ENCODE measurements around the gene E2F4. TPM values are rescaled to one million over a fixed set of nuclear protein-coding genes. Genes with fewer than 3 reads are reported as not detected.
A peak's percentile ranks its signal among the peaks of the same experiment; 100 is the strongest.

The E2F4 gene
- total and polyA plus RNA-seq, 2 of the 8 experiments (the other 6 are each of a cell fraction or from before 2014, with no cell fraction given) = 79.9 to 157 TPM

GRCh38 chr16:67185651-67186134 is 6.3 kb upstream of the E2F4 start:
- H3K23ac ChIP-seq (ENCODE audit: insufficient read length) = no peak overlapping the region
- peaks cover 8 to 32% (median 19%) of the 10 kb centered on the region in 4 experiments for H3K27me3 ChIP-seq (replicated peaks in 1 of 4; ENCODE audit: control insufficient read depth in 3 of 4, extremely low read depth in 1 of 4, insufficient read depth in 3 of 4, low read length in 3 of 4)
- no peak overlapping the region for H2AK5ac ChIP-seq (ENCODE audit: low read depth, low read length)
- no peak overlapping the region for H2BK20ac ChIP-seq (ENCODE audit: low read length)
- H3K9me3 ChIP-seq (ENCODE audit: insufficient read depth in 2 of 2, low read depth in 1 of 2, low read length in 1 of 2) = no peaks in the 10 kb centered on the region
- no peak overlapping the region for H4K8ac ChIP-seq (ENCODE audit: extremely low read depth, insufficient read depth, low read length)
- H2BK5ac ChIP-seq (ENCODE audit: low read depth, low read length) = no peak overlapping the region; the same call in 1 of the 2 replicates
- H3K4ac ChIP-seq (replicated peaks; ENCODE audit: insufficient read length, low read depth, low read length) = peak overlapping the region; percentile 48
- no peak overlapping the region for H2BK12ac ChIP-seq (ENCODE audit: low read depth, low read length)
- WGBS, 2 experiments (ENCODE audit: extremely low coverage in 1 of 2, insufficient coverage in 1 of 2, insufficient read length in 1 of 2, insufficient replicate concordance in 2 of 2, low coverage in 1 of 2, low lambda C conversion rate in 2 of 2, missing lambda C conversion rate in 1 of 2) = 17% methylated on average over 12 of the region's 12 CpGs; no CpG with 5 or more reads in 1 of the 2 experiments
- H3K9ac ChIP-seq (replicated peaks in 1 of 4; ENCODE audit: extremely low read depth in 1 of 4, low read depth in 3 of 4, low read length in 3 of 4) = no peak overlapping the region
- no peak overlapping the region for H3K27ac ChIP-seq (ENCODE audit: low read depth, low read length)
- DNase-seq (ENCODE audit: low read depth in 1 of 2, low spot score in 2 of 2) (no peak), FAIRE-seq (no peak)
- H3K4me2 ChIP-seq (ENCODE audit: insufficient read depth in 1 of 2, low read depth in 2 of 2, low read length in 2 of 2) = peak overlapping the region in 1 of 2 experiments; percentile 92; a peak in 2 of 4 replicates
- H2AFZ ChIP-seq (ENCODE audit: low read length) = no peak overlapping the region
- H3K18ac ChIP-seq (ENCODE audit: extremely low read depth, low read length) = no peak overlapping the region
- peaks cover 0 to 17% (median 10%) of the 10 kb centered on the region in 4 experiments; a peak in 5 of 7 replicates for H3K4me1 ChIP-seq (replicated peaks in 1 of 4; ENCODE audit: control insufficient read depth in 3 of 4, insufficient read depth in 4 of 4, low read length in 3 of 4)
- H3K23me2 ChIP-seq (ENCODE audit: low read depth, low read length) = peaks cover 13% of the 10 kb centered on the region; the same call in 1 of the 2 replicates
- peaks cover 0 to 5% of the 10 kb centered on the region in 2 experiments; a peak in 1 of 4 replicates for H3K79me2 ChIP-seq (ENCODE audit: control insufficient read depth in 1 of 2, insufficient read depth in 2 of 2, low read length in 2 of 2)
- H2BK120ac ChIP-seq (replicated peaks; ENCODE audit: low read depth, low read length) = no peak overlapping the region
- no peaks in the 10 kb centered on the region; a peak in 1 of 8 replicates for H3K36me3 ChIP-seq (ENCODE audit: control insufficient read depth in 2 of 4, insufficient read depth in 4 of 4, low read length in 3 of 4)
- POLR2A ChIA-PET (ENCODE audit: partially characterized antibody) = interaction anchor here (0.6 to 4.0 kb wide), 10 partner anchors 12 to 252 kb away, joined by 3 to 19 read pairs (median 4); partner anchors contain the start of genes HSF4 and NOL3
- no peak overlapping the region for H2BK15ac ChIP-seq (ENCODE audit: low read length)
- CTCF ChIA-PET (ENCODE audit: partially characterized antibody) = interaction anchor here (0.6 to 9.3 kb wide), 29 partner anchors 9 to 290 kb away, joined by 3 to 151 read pairs (median 4); partner anchors contain the start of genes B3GNT9, CES3, ELMO3 and FBXL8
- H4K20me1 ChIP-seq (replicated peaks in 1 of 2; ENCODE audit: control insufficient read depth in 1 of 2, insufficient read depth in 2 of 2, low read length in 2 of 2) = peaks cover 2 to 18% of the 10 kb centered on the region in 2 experiments
- H3K79me1 ChIP-seq (ENCODE audit: low read depth, low read length) = no peaks in the 10 kb centered on the region
- H3K4me3 ChIP-seq (ENCODE audit: extremely low read depth in 1 of 4, insufficient read depth in 2 of 4, low read depth in 3 of 4, low read length in 4 of 4) = no peak overlapping the region
- no peak overlapping the region for H3K56ac ChIP-seq (replicated peaks; ENCODE audit: insufficient read length, low read depth, low read length)
- H4K91ac ChIP-seq (replicated peaks; ENCODE audit: insufficient read length, low read length) = no peak overlapping the region
- no peak overlapping the region for H3K14ac ChIP-seq (ENCODE audit: insufficient read length)
- H4K5ac ChIP-seq (ENCODE audit: insufficient read length, low read depth, low read length) = no peak overlapping the region
- no peak for TF ChIP-seq RAD21 (IDR thresholded peaks at IDR 0.05 in 1 of 2, conservative IDR thresholded peaks at IDR 0.05 in 1 of 2; ENCODE audit: low read depth in 2 of 2, low read length in 2 of 2)
